GM06990 (cell line): ENCODE data around the gene GAREM1.

Experiments used
- DNase-seq: peaks from one replicate; pipeline ENCODE4 v3.0.0-alpha.2; 2011; ENCODE audit not compliant: insufficient read length; ENCODE audit errors: extremely low read depth
- H3K27me3 ChIP-seq: replicated peaks from 2 replicates; pipeline ENCODE4 v1.6.0; 2011; ENCODE audit warnings: low read length; ENCODE audit not compliant: control insufficient read depth, insufficient read depth
- H3K36me3 ChIP-seq: 2 replicates; pipeline ENCODE4 v1.5.1; 2011; ENCODE audit warnings: low read length; ENCODE audit not compliant: control insufficient read depth, insufficient read depth
- H3K4me3 ChIP-seq: replicated peaks from 2 replicates; pipeline ENCODE4 v1.5.1; 2011; ENCODE audit warnings: low read depth, mild to moderate bottlenecking, control low read depth, low read length
- TF ChIP-seq, protein P1 (sequence below): IDR thresholded peaks from 2 replicates; pipeline ENCODE4 v1.5.1; 2011; ENCODE audit warnings: low read length, control low read depth, mild to moderate bottlenecking, inconsistent platforms; ENCODE audit not compliant: insufficient read depth, poor library complexity, severe bottlenecking

GAREM1 gene

DNA sequence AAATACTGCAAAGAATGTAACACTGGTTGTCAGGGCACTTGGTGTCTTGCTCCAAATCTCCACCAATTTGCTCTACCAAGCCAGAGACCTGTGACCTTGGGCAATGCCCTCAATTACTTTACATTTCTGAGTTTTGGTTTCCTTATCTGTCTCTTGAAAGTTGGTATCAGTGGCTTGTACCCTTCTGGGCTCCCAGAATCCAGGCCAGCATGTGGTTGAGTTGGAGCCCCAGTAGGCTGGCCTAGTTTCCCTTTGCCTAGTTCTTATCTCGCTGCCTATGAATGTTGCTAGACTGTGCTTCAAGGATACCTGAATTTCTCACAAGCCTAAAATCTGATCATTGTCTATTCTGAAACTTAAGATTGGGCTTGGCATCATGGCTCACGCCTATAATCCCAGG, 254.3 kb downstream of the GAREM1 start:
- TF ChIP-seq, protein P1, sequence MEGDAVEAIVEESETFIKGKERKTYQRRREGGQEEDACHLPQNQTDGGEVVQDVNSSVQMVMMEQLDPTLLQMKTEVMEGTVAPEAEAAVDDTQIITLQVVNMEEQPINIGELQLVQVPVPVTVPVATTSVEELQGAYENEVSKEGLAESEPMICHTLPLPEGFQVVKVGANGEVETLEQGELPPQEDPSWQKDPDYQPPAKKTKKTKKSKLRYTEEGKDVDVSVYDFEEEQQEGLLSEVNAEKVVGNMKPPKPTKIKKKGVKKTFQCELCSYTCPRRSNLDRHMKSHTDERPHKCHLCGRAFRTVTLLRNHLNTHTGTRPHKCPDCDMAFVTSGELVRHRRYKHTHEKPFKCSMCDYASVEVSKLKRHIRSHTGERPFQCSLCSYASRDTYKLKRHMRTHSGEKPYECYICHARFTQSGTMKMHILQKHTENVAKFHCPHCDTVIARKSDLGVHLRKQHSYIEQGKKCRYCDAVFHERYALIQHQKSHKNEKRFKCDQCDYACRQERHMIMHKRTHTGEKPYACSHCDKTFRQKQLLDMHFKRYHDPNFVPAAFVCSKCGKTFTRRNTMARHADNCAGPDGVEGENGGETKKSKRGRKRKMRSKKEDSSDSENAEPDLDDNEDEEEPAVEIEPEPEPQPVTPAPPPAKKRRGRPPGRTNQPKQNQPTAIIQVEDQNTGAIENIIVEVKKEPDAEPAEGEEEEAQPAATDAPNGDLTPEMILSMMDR: no peak
- H3K4me3 ChIP-seq: no peak overlapping the region
- H3K36me3 ChIP-seq: no peaks in the 10 kb centered on the region
- DNase-seq: no peak
- H3K27me3 ChIP-seq: no peaks in the 10 kb centered on the region

DNA sequence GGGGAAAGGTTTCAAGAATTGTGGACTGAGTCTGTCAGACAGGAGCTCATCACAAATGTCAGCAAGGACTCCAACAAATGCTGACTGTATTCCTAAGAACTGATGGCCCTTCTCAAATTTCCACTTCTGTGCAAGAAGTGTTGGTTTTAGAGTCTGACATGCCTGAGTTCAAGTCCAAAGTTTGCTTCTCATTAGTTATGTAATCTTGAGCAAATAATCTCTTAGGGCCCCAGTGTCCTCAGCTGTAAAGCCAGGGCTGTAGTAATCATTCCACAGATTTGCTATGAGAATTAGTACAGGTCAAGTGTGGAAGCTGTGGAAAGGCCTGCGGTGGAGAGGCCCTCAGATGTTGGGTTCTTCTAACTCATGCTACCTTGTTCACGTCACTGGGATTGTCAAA, 257.0 kb downstream of the GAREM1 start:
- TF ChIP-seq, protein P1: no peak
- no peaks in the 10 kb centered on the region for H3K36me3 ChIP-seq
- H3K27me3 ChIP-seq: no peaks in the 10 kb centered on the region
- no peak overlapping the region for H3K4me3 ChIP-seq
- no peak for DNase-seq
